ENCODE data around the gene UCP2. TPM values are rescaled to one million over a fixed set of nuclear protein-coding genes. Genes with fewer than 3 reads are reported as not detected.
"Not testable (repeated sequence)": the region's sequence is repeated elsewhere in the genome, so short reads cannot be mapped to it uniquely, and the experiment has no call there.

UCP2 gene
- total RNA-seq, 1 donor from 2014 or later: 73.2 TPM

DNA sequence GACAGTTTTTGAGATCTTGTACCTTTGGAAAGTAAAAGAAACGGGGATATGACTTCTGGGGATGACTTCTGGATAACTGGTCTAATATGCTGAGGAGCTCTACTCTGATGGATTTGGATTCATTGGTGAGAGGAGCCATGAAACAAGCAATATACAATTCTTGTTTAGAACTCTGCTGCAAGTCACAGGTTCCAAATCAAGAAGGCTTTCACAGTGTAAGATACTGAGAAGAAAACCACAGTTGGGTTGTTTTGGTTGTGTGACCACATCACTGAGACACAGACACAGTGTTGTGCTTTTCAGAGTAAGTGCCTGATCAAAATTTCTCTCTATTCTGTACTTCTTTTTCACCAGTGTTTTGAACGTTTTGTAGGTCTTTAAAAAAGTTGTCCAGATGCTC, 13.1 kb upstream of the UCP2 start:
- DNase-seq: no peak

DNA sequence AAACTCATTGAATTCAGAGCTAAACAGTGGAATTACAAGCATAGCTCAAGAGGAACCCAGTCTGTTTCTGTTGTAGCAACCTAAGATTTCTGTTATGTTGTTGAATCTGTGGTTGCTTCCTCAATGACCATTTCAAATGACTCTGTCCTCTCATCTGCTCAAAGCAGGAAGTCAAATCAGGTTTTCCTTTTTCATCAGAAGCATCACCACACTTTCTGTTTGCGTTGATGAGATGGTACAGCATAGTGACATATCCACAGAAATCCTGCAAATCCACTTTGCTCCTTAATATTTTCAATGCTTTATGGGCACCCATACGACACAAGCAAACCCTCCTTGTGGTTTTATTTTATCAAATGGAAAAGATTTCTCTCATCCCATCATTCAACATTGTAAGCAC, 12.6 kb upstream of the UCP2 start:
- DNase-seq: no peak

DNA sequence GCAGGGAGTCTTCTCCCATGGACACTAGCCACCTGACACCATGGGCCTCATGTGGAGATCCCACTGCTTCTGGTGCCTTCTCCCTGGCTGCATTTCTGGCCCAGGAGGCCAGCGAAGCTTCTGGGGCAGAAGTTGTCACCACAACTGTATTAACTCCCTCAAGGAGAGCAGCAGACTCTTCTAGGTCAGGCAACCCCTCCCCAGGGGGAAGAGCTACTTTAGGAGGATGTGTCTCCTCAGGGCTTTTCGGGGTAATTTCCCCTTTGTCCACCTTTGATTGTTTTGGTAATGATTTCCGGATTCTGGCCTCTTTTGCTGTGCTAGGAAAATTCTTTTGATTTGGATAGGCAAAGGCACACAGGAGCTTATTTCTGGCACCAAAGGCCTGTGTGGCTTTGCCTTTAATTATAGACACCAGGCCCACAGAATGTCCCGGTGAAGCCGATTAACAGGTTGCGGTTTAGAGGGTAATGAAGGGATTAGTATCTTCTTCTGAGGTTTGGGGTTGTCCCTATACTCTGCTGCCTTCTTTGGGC, 8.9 kb upstream of the UCP2 start:
- no peak for DNase-seq

DNA sequence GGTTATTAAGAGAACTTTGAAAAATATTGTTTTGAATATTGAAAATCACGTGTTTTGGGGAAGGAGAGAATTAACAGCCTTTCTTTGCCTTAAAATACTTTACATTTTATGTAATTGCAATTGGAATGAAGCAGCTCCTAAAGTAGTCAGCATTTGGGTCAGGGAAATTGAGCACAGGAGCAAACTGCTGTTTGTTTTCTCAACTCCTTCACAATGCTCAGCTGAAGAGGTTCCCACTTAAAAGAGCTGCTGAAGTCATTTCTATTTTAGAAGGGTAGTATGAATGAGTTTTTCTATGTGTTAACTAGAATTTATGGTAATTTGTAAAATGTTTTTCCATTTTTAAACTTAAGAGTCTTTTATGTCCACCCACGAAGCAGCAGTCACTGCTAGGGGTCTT, 8.1 kb upstream of the UCP2 start:
- no peak for DNase-seq

DNA sequence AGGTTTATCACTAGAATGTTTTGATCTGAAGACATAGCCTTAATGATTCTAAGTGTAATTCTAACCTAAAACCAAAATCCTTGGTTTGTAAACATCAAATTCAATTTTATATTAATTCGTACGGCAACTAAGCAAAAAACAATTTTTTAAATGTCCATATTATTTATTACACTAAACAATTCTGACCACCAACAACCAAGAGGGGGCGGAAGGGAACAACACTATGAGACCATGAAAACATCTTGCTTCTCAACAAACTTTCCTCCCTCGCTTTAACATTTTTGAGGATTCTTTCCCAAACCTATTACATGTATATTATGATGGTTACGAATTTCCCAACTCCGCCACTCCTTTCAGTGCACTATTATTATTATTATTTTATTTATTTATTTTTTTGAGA, 6.5 kb upstream of the UCP2 start:
- DNase-seq: no peak

DNA sequence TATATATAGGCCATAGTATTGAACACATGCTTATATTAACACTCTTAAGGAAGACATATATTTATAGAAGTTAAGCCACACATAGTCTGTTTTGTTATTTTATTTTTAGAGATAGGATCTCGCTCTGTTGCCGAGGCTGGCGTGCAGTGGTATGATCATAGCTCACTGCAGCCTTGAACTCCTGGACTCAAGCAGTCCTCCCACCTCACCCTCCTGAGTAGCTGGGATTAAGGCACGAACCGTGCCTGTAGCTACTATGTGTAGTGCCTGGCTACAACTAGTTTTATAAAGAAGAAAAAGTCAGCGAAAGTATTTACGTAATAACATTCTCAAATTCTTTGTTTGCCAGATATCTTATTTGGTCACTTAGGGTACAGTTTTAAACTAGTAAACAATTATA, 5.6 kb upstream of the UCP2 start:
- no peak for DNase-seq

DNA sequence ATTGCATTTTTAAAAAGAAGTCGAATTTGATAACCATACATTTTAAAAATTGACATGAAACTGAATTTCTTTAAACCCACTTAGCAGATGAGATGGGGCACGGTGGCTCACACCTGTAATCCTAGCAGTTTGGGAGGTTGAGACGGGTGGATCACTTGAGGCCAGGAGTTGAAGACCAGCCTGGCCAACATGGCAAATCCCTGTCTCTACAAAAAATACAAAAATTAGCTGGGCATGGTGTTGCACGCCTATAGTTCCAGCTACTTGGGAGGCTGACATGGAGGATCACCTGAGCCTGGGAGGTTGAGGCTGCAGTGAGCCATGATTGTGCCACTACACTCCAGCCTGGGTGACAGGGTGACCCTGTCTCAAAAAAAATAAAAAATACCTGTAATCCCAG, 3.0 kb upstream of the UCP2 start:
- not testable (repeated sequence) for DNase-seq

DNA sequence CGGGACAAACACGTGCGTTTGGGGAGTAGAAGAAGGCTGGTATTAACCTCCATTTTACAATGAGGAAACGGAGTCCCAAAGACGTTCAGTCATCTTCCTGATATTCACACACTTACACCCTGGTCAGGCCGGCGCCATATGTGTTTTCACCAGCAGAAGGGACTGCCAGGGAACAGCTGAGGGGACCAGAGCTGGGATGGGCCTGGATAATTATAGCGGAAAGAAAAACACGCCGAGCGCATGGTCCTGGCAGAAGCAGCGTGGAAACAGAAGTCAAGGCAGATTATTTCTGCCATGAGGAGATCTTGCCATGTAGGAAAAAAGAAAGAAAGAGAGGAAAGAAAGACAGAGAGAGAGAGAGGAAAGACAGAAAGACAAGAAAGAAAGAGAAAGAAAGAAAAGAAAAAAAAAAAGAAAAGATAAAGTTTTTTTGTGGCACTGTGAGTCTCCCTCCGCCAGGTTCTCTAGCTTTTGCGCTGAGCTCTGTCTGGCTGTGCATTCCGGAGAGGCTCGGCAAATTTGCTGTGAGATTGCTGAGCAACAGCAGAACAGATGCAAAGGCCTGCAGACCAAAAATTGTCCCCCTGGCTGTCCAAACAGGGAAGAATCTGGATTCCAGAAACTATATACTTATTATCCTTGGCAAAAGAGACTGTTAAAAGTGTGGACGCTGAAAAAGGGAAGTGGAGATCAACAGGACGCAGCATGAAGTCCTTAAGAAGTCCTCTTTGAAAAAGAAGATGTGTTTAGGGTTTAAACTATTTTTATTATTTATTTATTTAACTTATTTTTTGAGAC, 1.3 kb upstream of the UCP2 start:
- DNase-seq: peak; percentile 86

DNA sequence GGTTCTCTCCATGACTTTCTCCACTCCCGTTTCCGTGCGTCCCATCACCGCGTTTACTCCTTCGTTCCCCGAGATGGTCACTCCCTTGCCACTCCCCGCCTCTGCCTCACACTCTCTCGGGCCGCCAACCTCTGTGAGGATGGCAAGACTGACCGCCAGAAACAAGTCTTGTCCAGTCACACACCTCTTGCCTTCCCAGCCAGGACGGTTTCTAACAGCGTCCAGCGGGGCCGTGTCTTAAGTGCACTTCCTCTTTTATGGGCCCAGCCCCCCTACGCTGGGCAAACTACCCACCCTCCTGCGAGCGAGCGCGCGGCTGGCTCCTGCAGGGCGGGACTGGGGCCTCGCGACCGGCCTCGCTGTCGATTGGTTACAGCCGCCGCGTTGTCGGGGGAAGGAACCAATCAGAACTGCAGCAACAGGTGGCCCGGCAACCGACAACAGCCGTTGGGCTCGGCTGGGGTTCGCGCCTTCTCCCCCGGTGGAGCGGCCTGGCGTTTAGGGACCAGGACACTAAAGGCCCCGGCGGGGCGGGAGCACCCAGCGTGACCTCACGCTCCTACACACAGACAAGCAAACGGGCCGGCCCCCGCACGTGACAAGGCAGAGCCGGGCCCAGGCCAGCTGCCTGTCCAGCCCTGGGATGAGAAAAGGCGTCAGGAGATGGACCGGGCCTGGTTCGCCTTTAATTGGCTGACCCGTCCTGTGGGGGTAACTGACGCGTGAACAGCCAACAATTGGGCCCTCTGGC, 522 bp upstream of the UCP2 start:
- DNase-seq: peak; percentile 97

DNA sequence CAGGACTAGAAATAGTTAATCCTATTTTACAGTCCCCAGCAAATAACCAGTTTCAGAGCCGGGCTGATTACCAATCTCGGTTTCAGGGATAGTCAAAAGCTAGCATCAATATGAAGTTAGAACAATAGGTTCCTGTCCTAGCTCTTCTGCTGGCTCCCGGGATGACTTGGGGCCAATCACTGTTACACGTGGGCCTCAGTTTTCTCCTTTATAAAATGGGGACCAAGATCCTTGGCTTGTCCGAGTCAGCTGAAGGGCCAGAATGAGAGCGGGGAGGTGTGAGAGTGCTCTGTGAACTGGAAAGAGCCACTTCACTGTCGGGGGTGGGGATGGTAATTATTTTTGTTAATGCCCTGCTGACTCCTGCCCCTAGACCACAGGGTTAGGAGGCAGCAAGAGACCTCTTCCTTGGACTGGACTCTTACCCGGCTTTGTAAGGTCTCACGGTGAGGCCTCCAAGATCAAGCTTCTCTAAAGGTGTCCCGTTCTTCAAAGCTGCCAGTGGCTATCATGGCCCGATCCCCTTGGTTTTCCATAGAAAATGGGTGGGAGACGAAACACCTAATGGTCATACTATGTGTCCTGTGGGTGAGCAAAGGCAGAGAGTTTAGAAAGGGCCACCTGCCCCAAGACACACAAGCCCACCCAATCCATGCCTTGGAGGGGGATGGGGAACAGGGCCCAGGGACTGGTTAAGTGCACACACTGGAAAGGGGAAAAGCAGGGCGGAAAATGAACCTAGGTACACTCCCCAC, 1.4 kb downstream of the UCP2 start:
- DNase-seq: no peak

DNA sequence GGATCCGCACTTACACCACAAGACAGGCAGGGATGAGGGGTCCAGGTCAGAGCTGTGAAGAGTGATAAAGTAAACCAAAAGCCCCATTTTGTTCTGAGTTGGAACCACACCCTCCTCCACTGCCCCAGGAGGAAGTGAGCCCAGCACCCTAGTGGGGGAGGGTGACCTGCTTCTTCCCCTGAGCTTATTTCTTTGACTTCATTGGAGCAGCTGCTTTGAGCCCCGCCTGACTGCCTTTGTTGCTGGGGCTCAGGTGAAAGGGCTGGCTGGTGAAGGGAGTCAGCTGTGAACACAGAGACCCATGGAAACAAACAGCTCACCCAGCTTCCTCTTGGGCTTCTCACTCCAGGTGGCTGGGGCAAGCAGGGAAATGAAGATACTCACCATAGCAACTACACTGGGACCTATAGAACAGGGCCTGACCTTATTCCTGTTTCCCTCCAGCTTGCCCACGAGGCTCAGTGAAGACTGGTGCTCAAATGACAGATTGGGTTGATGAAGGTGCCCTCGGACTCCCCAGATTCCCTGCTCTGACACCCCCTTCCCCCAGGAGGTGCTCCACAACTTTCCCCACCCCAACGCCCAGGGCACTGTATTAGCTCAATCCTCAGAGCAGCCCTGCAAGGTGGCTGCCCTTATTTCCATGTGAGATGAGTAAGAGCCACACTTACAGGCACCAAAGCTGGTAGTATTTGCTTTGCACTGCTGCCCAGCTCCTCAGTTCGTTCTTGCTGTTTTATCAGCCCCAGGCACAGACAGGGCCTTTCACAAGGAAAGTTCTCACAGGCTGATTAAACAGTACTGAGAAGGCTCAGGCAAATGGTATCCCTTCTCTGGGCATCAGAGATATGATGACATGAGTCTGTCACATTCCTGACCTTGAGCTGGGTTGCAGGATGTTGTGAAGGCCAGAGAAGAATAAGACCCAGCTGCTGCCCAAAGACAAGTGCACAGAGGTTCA, 2.4 kb downstream of the UCP2 start:
- DNase-seq: peak; percentile 52

DNA sequence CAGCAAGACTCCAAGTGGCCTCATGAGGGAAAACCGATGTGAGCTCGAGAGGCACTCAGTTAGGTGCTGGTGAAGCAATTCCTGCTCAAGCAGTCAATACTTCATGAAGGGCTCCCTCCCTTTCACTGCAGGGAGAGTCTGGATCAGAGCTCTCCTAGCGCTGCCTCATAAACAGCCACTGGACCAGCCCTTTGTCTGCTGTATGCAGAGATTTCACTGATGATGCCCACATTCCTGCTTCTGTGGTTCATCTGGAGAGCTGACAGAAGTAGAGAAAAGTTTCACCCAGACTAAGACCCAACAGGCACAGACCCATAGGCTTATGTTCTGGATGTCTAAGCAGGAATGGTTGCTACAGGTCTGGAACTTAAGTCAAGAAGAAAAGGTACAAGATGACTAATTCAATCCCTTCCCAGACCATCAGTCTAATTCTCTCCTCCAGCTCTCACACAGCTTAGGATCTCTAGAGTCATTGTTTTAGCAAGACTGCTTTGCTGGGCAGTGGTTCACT, 4.0 kb downstream of the UCP2 start:
- DNase-seq: no peak

DNA sequence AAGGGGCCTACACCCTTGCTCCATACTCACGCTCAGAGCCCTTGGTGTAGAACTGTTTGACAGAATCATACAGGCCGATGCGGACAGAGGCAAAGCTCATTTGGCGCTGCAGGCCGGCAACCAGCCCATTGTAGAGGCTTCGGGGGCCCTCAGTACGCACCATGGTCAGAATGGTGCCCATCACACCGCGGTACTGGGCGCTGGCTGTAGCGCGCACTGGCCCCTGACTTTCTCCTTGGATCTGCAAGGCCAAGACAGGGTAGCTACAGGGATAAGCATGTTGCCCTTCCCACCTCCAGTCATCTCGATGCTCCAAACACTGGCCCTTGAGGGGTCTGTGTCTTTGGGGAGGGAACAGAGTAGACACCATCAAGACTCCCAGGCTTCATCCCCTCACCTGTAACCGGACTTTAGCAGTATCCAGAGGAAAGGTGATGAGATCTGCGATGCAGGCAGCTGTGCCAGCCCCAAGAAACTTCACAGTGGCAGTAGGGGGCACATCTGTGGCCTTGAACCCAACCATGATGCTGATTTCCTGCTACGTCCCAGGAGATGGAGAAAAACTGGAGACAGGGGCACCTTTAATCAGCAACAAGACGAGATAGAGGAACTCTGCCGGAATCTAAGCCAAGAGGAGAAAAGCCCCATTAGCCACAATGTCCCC, 4.7 kb downstream of the UCP2 start:
- no peak for DNase-seq

DNA sequence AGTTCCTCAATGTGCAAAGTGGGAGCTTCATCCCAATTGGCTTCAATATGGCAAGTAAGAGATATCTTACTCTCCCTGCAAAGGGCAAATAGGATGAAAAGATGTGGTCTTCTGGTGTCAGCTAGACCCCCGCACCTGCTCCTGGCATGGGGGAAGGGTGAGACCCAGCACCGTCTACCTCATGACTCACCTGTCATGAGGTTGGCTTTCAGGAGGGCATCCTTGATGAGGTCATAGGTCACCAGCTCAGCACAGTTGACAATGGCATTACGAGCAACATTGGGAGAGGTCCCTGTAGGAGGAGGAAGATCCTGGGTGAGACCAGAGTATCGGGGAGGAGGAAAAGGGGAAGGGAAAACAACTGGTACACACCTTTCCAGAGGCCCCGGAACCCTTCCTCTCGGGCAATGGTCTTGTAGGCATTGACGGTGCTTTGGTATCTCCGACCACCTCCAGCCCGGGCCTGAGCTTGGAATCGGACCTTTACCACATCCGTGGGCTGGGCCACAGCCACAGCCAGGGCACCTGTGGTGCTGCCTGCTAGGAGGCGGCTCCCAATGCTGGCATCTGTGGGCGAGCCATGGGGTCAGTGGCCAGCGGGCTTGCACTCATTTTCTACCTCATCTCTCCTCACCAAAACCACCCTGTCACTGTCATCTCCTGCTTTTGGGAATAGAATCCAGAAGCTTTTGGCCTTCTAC, 6.0 kb downstream of the UCP2 start:
- no peak for DNase-seq

DNA sequence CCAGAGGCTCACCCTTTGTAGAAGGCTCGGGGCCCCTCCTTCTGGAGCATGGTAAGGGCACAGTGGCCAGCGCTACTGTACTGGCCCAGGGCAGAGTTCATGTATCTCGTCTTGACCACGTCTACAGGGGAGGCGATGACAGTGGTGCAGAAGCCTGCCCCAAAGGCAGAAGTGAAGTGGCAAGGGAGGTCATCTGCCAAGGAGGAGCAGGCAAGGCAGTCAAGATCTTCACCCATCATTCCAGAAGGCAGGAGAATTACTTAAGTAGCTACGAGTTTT, 7.2 kb downstream of the UCP2 start:
- DNase-seq: no peak

DNA sequence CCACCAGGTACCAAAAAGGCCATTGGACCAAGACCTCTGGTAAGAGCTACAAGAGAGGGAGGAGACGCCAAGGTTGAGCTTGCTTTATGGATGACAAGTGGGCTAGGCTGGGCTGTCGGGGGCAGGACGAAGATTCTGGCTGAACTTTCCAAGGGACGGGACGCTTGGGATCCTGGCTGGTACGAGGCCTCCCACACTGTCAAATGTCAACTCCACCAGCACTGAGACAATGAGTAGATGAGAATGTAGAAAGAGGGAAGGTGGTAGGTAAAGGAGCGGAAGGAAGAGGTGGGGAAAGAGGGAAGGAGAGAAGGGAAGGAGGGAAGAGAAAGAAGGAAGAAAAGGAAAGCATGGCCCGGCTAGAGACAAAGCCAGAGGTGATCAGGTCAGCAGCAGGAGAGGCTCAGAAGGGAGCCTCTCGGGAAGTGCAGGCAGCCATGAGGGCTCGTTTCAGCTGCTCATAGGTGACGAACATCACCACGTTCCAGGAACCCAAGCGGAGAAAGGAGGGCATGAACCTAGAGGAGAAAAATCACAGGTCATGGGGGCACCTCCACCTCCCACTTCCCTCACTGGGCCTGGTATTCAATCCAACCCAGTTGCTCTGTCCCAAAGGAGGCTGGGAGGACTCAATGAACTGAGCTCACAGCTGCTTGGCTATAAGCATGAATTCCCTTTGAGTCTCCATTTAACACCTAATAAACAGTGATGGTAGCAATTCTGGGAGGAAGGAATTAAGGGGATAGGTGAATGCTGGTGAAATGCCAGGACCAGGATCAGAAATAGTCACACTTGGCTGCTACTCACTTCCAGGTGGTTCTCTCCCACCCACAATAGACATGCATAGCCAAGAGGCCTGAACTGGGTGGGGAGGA, 7.8 kb downstream of the UCP2 start:
- no peak for DNase-seq

DNA sequence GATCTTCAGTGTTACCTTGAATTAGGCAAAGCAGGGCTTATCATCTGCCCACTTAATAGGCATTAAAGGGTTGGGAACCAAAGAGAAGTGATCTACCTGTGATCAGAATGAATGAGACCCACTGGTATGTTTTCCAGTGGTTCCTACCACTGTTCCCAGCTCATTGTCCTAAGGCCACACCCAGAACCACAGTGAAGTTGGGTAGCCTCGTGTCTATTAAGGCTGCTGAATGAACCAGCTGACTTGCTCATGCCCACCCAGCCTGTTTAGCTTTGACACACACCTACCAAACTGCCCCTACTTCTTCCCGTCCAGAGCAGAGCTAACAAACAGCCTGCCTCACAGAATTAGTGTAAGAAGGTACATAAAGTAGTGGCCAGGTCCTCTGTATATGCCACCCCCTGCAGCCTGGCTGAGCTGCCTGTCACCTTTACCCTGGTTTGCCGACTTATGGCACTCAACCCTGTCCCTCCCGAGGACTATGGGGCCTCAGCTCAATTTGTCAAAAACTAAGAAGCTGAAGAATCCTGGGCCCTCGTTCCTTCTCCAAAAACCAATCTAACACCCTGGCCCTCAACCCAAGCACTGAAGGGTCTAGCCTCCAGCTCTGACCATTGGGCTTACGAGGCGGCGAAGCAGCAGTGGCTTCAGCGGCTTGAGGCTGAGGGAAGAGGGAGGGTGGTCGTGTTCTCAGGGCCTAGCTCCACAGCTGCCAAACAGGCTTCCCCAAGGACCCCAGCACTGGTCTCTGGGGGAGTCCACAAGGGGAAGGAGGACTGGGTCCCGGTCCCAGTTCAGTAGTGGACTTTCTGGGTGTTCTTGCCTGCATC, 9.8 kb downstream of the UCP2 start:
- DNase-seq: no peak

DNA sequence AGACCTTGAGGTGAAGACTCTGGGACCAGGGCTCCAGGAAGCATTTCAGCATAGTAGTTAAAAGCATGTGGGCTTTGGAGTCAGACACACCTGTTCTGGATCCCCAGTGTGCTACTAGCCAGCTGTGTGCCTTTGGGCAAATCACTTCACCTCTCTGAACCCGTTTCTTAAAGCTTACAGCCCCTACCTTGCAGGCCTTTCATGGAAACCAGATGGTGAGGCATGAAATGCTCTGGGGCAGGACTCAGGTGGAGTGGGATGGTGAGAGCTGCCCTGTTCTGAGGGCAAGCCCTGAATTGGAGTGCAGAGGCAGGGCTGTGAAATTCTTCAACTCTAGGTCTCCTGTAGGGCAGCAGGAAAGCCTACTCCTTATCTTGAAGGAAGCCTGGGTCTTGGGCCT, 10.5 kb downstream of the UCP2 start:
- DNase-seq: no peak
